Activated CD4-positive, alpha-beta T cell treated with anti-CD3 and anti-CD28 coated beads, Interleukin-2, amount 50 U/mL, for 1 hour (primary cell): ENCODE data around the gene NCOA3.
"Not testable (repeated sequence)": the region's sequence is repeated elsewhere in the genome, so short reads cannot be mapped to it uniquely, and the experiment has no call there.

Source experiments
- DNase-seq: peaks from one replicate; pipeline ENCODE4 v3.0.0-alpha.2; 2020

Gene NCOA3

GRCh38 chr20:47502271-47503239, 868 bp downstream of the NCOA3 start:
- DNase-seq: peak; percentile 18

GRCh38 chr20:47503685-47504084, 2.0 kb downstream of the NCOA3 start:
- no peak for DNase-seq

- DNase-seq: no peak
These were observed 4.6 kb downstream of the NCOA3 start for GRCh38 chr20:47506335-47506734.

GRCh38 chr20:47506850-47507249, 5.2 kb downstream of the NCOA3 start:
- no peak for DNase-seq

- DNase-seq: not testable (repeated sequence)
These were observed 5.7 kb downstream of the NCOA3 start for GRCh38 chr20:47507275-47507981.

GRCh38 chr20:47508278-47508677, 6.6 kb downstream of the NCOA3 start:
- no peak for DNase-seq

GRCh38 chr20:47509104-47509661, 7.5 kb downstream of the NCOA3 start:
- DNase-seq: no peak

GRCh38 chr20:47509685-47510084, 8.0 kb downstream of the NCOA3 start:
- no peak for DNase-seq

GRCh38 chr20:47515843-47516242, 14.2 kb downstream of the NCOA3 start:
- no peak for DNase-seq

- DNase-seq: no peak
These were observed 19.5 kb downstream of the NCOA3 start for GRCh38 chr20:47521059-47521808.

- DNase-seq: no peak
These were observed 22.5 kb downstream of the NCOA3 start for GRCh38 chr20:47524015-47524784.

GRCh38 chr20:47527004-47527800, 25.5 kb downstream of the NCOA3 start:
- DNase-seq: no peak

GRCh38 chr20:47529840-47530239, 28.2 kb downstream of the NCOA3 start:
- DNase-seq: no peak

GRCh38 chr20:47531458-47531857, 29.8 kb downstream of the NCOA3 start:
- no peak for DNase-seq

GRCh38 chr20:47532002-47532401, 30.3 kb downstream of the NCOA3 start:
- no peak for DNase-seq

- DNase-seq: no peak
These were observed 31.9 kb downstream of the NCOA3 start for GRCh38 chr20:47533518-47534062.

GRCh38 chr20:47534405-47534804, 32.7 kb downstream of the NCOA3 start:
- no peak for DNase-seq

- DNase-seq: no peak
These were observed 33.4 kb downstream of the NCOA3 start for GRCh38 chr20:47535088-47535487.

GRCh38 chr20:47535994-47536393, 34.3 kb downstream of the NCOA3 start:
- DNase-seq: no peak

- no peak for DNase-seq
These were observed 39.0 kb downstream of the NCOA3 start for GRCh38 chr20:47540443-47541354.
